H9 (cell line): ENCODE measurements around the gene SARS1. TPM values are rescaled to one million over a fixed set of nuclear protein-coding genes. Genes with fewer than 3 reads are reported as not detected.

ENCODE experiments used
- DNase-seq: peaks from one replicate; pipeline ENCODE4 v3.0.0-alpha.2; 2017
- H2AFZ ChIP-seq: one replicate; pipeline ENCODE4 v1.6.1; 2013; ENCODE audit warnings: mild to moderate bottlenecking, low read length, control low read depth, moderate library complexity
- H2AK5ac ChIP-seq: 2 replicates; pipeline ENCODE4 v1.6.1; 2013; ENCODE audit warnings: low read length, control low read depth, mixed read lengths; ENCODE audit not compliant: insufficient read length
- H2BK120ac ChIP-seq: one replicate; pipeline ENCODE4 v1.6.1; 2013; ENCODE audit warnings: low read depth, mild to moderate bottlenecking, low read length, control low read depth, inconsistent platforms; ENCODE audit not compliant: poor library complexity, severe bottlenecking
- H2BK12ac ChIP-seq: 2 replicates; pipeline ENCODE4 v1.6.1; 2013; ENCODE audit warnings: low read length, control low read depth, mixed read lengths, low read depth; ENCODE audit not compliant: insufficient read length
- H2BK15ac ChIP-seq: 2 replicates; pipeline ENCODE4 v1.6.1; 2013; ENCODE audit warnings: low read depth, low read length, control low read depth
- H2BK20ac ChIP-seq: one replicate; pipeline ENCODE4 v1.6.1; 2013; ENCODE audit warnings: low read depth, mild to moderate bottlenecking, low read length, control low read depth, inconsistent platforms; ENCODE audit not compliant: poor library complexity, severe bottlenecking
- H2BK5ac ChIP-seq: 2 replicates; pipeline ENCODE4 v1.6.1; 2013; ENCODE audit warnings: low read length, control low read depth, mixed read lengths; ENCODE audit not compliant: insufficient read length
- H3K14ac ChIP-seq: 2 replicates; pipeline ENCODE4 v1.6.1; 2013; ENCODE audit warnings: low read length, control low read depth; ENCODE audit not compliant: insufficient read depth
- H3K18ac ChIP-seq: 2 replicates; pipeline ENCODE4 v1.6.1; 2013; ENCODE audit warnings: low read depth, mild to moderate bottlenecking, mixed read lengths, low read length, control low read depth; ENCODE audit not compliant: insufficient read length
- H3K23ac ChIP-seq: 2 replicates; pipeline ENCODE4 v1.6.1; 2013; ENCODE audit warnings: low read length, control low read depth, mixed read lengths, low read depth; ENCODE audit not compliant: insufficient read length
- H3K23me2 ChIP-seq: 2 replicates; pipeline ENCODE4 v1.6.1; 2013; ENCODE audit warnings: low read depth, mild to moderate bottlenecking, mixed read lengths, low read length, control low read depth; ENCODE audit not compliant: insufficient read length, poor library complexity, severe bottlenecking
- H3K27ac ChIP-seq: 2 replicates; pipeline ENCODE4 v1.5.1; 2013; ENCODE audit warnings: low read length, control low read depth, mixed read lengths, low read depth; ENCODE audit not compliant: insufficient read length
- H3K27me3 ChIP-seq: 2 replicates; pipeline ENCODE4 v1.6.1; 2013; ENCODE audit warnings: low read length, control low read depth, inconsistent platforms; ENCODE audit not compliant: insufficient read depth
- H3K4ac ChIP-seq: 2 replicates; pipeline ENCODE4 v1.6.1; 2013; ENCODE audit warnings: low read depth, mild to moderate bottlenecking, control low read depth, inconsistent platforms, low read length, moderate library complexity
- H3K4me1 ChIP-seq: 2 replicates; pipeline ENCODE4 v1.6.1; 2013; ENCODE audit warnings: low read length, control low read depth, inconsistent platforms; ENCODE audit not compliant: insufficient read depth
- H3K4me2 ChIP-seq: 2 replicates; pipeline ENCODE4 v1.6.1; 2013; ENCODE audit warnings: low read length, control low read depth, mixed read lengths; ENCODE audit not compliant: insufficient read length, insufficient read depth
- H3K56ac ChIP-seq: 2 replicates; pipeline ENCODE4 v1.6.1; 2013; ENCODE audit warnings: low read depth, mild to moderate bottlenecking, mixed read lengths, low read length, control low read depth; ENCODE audit not compliant: insufficient read length
- H3K79me1 ChIP-seq: 2 replicates; pipeline ENCODE4 v1.6.1; 2013; ENCODE audit warnings: low read depth, mild to moderate bottlenecking, moderate library complexity, low read length, control low read depth, inconsistent platforms; ENCODE audit not compliant: insufficient read depth, poor library complexity, severe bottlenecking
- H3K79me2 ChIP-seq: 2 replicates; pipeline ENCODE4 v1.6.1; 2013; ENCODE audit warnings: low read length, control low read depth, inconsistent platforms; ENCODE audit not compliant: insufficient read depth
- H3K9ac ChIP-seq: 2 replicates; pipeline ENCODE4 v1.6.1; 2013; ENCODE audit warnings: low read length, control low read depth, mixed read lengths; ENCODE audit not compliant: insufficient read length; ENCODE audit errors: extremely low read depth
- H3K9me3 ChIP-seq: one replicate; pipeline ENCODE4 v1.6.1; 2013; ENCODE audit warnings: low read depth, low read length, inconsistent platforms; ENCODE audit not compliant: control insufficient read depth
- H3T11ph ChIP-seq: one replicate; pipeline ENCODE4 v1.6.1; 2013; ENCODE audit warnings: mild to moderate bottlenecking, low read length, control low read depth, inconsistent platforms
- H4K20me1 ChIP-seq: one replicate; pipeline ENCODE4 v1.6.1; 2013; ENCODE audit not compliant: control insufficient read depth, insufficient read length, insufficient read depth
- H4K5ac ChIP-seq: 2 replicates; pipeline ENCODE4 v1.6.1; 2013; ENCODE audit warnings: low read depth, mild to moderate bottlenecking, mixed read lengths, low read length, control low read depth; ENCODE audit not compliant: insufficient read length
- H4K8ac ChIP-seq: replicated peaks from 2 replicates; pipeline ENCODE4 v1.6.1; 2013; ENCODE audit warnings: low read length, control low read depth, mixed read lengths, low read depth; ENCODE audit not compliant: insufficient read length
- H4K91ac ChIP-seq: 2 replicates; pipeline ENCODE4 v1.6.1; 2013; ENCODE audit warnings: low read depth, mild to moderate bottlenecking, moderate library complexity, mixed read lengths, low read length, control low read depth; ENCODE audit not compliant: insufficient read length
- H3K27ac Mint-ChIP-seq, 3 experiments: 2 replicates in 2 of 3; 3 replicates in 1 of 3; pipeline ENCODE4 v1.8.0; 2020 to 2021; ENCODE audit warnings: mixed read lengths in 3 of 3, mild to moderate bottlenecking in 1 of 3, moderate library complexity in 1 of 3
- H3K27me3 Mint-ChIP-seq: 2 replicates; pipeline ENCODE4 v1.8.0; 2021; ENCODE audit warnings: low read depth, mild to moderate bottlenecking, moderate library complexity, mixed read lengths
- H3K36me3 Mint-ChIP-seq, 3 experiments: 2 replicates in 2 of 3; 3 replicates in 1 of 3; pipeline ENCODE4 v1.8.0; 2020 to 2021; ENCODE audit warnings: low read depth in 3 of 3, mixed read lengths in 3 of 3; ENCODE audit not compliant: insufficient read depth in 1 of 3
- H3K4me1 Mint-ChIP-seq, 2 experiments: 2 replicates each; pipeline ENCODE4 v1.8.0; 2020; ENCODE audit warnings: mixed read lengths in 2 of 2
- H3K4me3 Mint-ChIP-seq, 2 experiments: 2 replicates in 1 of 2; 3 replicates in 1 of 2; pipeline ENCODE4 v1.8.0; 2020 to 2021; ENCODE audit warnings: mild to moderate bottlenecking in 2 of 2, mixed read lengths in 2 of 2, moderate library complexity in 1 of 2
- H3K9me3 Mint-ChIP-seq, 2 experiments: 2 replicates in 1 of 2; 3 replicates in 1 of 2; pipeline ENCODE4 v1.8.0; 2020; ENCODE audit warnings: mild to moderate bottlenecking in 2 of 2, mixed read lengths in 2 of 2, moderate library complexity in 1 of 2
- WGBS: extraction: QIAGEN DNeasy Blood & Tissue Kit; methylation state at CpG from one replicate; pipeline ENCODE4 v1.1.7; 2013; ENCODE audit warnings: missing lambda C conversion rate, low lambda C conversion rate, mixed read lengths; ENCODE audit not compliant: insufficient read length; ENCODE audit errors: extremely low coverage; 5-methylcytosine and 5-hydroxymethylcytosine counted together
- total RNA-seq: library from RNA; stranded (reverse); gene quantifications from 2 replicates; pipeline ENCODE4 v1.2.1, GENCODE V29; 2021
- TF ChIP-seq, protein P1 (sequence below): fragments of 200-600 bp; sonication (generic); conservative IDR thresholded peaks from 3 replicates; pipeline ENCODE4 v1.8.0; 2021; ENCODE audit warnings: antibody characterized with exemption, mild to moderate bottlenecking

SARS1 gene
- total RNA-seq, 1 experiment from 2014 or later, result 139 TPM

- Histone ChIP-seq H3K79me2 (no peaks in the 10 kb centered on the region), H3K56ac (no peak overlapping the region), H4K8ac (no peak overlapping the region), H4K20me1 (no peaks in the 10 kb centered on the region), H2BK5ac (no peak overlapping the region), H3K4ac (no peak overlapping the region), H3K9ac (no peak overlapping the region), H3K23me2 (no peaks in the 10 kb centered on the region), H3K27me3 (no peaks in the 10 kb centered on the region), H2BK12ac (no peak overlapping the region), H3K14ac (no peak overlapping the region), H3K4me2 (peak overlapping the region; percentile 44), H4K91ac (no peak overlapping the region), H3K23ac (no peak overlapping the region), H3K27ac (peak overlapping the region; percentile 21), H3K18ac (no peak overlapping the region), H3K79me1 (peaks cover 2% of the 10 kb centered on the region), H3T11ph (no peak overlapping the region), H2BK15ac (no peak overlapping the region), H3K4me1 (peaks cover 19% of the 10 kb centered on the region), H2AK5ac (no peak overlapping the region), H2BK20ac (no peak overlapping the region), H4K5ac (no peak overlapping the region), H2AFZ (no peak overlapping the region), H3K9me3 (no peaks in the 10 kb centered on the region), H2BK120ac (no peak overlapping the region)
- no peaks in the 10 kb centered on the region for H3K27me3 Mint-ChIP-seq
- peak overlapping the region; percentile 41 to 73 for H3K4me3 Mint-ChIP-seq
- peaks cover 52 to 60% of the 10 kb centered on the region in 2 experiments for H3K4me1 Mint-ChIP-seq
- H3K27ac Mint-ChIP-seq, result peak overlapping the region; percentile 89 to 98 (median 94)
- TF ChIP-seq, protein P1, sequence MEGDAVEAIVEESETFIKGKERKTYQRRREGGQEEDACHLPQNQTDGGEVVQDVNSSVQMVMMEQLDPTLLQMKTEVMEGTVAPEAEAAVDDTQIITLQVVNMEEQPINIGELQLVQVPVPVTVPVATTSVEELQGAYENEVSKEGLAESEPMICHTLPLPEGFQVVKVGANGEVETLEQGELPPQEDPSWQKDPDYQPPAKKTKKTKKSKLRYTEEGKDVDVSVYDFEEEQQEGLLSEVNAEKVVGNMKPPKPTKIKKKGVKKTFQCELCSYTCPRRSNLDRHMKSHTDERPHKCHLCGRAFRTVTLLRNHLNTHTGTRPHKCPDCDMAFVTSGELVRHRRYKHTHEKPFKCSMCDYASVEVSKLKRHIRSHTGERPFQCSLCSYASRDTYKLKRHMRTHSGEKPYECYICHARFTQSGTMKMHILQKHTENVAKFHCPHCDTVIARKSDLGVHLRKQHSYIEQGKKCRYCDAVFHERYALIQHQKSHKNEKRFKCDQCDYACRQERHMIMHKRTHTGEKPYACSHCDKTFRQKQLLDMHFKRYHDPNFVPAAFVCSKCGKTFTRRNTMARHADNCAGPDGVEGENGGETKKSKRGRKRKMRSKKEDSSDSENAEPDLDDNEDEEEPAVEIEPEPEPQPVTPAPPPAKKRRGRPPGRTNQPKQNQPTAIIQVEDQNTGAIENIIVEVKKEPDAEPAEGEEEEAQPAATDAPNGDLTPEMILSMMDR, result no peak
- no CpG with 5 or more reads among the region's 13 CpGs for WGBS
- peak; percentile 97 for DNase-seq
- H3K36me3 Mint-ChIP-seq, result peaks cover 28 to 55% (median 52%) of the 10 kb centered on the region in 3 experiments
- H3K9me3 Mint-ChIP-seq, result no peaks in the 10 kb centered on the region
Observed at GRCh38 chr1:109229531-109230127, 15.9 kb downstream of the SARS1 start.
